WTC11 (cell line): ENCODE measurements around the gene SP2. TPM values are rescaled to one million over a fixed set of nuclear protein-coding genes. Genes with fewer than 3 reads are reported as not detected.

Experiments used
- FOXK1 ChIP-seq: sonication (generic); formaldehyde crosslinking; IDR thresholded peaks from 2 replicates; pipeline ENCODE4 v1.8.0; 2022; ENCODE audit warnings: mild to moderate bottlenecking, moderate library complexity, missing genetic modification reagents
- FOXP4 ChIP-seq: sonication (generic); formaldehyde crosslinking; IDR thresholded peaks from 2 replicates; pipeline ENCODE4 v1.8.0; 2022; ENCODE audit warnings: mild to moderate bottlenecking, missing genetic modification reagents
- GRHL2 ChIP-seq: fragments of 250-450 bp; sonication (Bioruptor Pico); IDR thresholded peaks from 2 replicates; pipeline ENCODE4 v1.8.0; 2022; ENCODE audit warnings: mild to moderate bottlenecking, moderate library complexity; ENCODE audit not compliant: insufficient replicate concordance, severe bottlenecking
- HMGA2 ChIP-seq: fragments of 250-450 bp; sonication (Bioruptor Pico); IDR thresholded peaks from 2 replicates; pipeline ENCODE4 v1.4.0; 2021; ENCODE audit warnings: mild to moderate bottlenecking, moderate library complexity
- IRF1 ChIP-seq: sonication (generic); formaldehyde crosslinking; IDR thresholded peaks from 2 replicates; pipeline ENCODE4 v1.8.0; 2023; ENCODE audit warnings: missing genetic modification reagents
- JAZF1 ChIP-seq: fragments of 250-450 bp; sonication (Bioruptor Pico); IDR thresholded peaks from 2 replicates; pipeline ENCODE4 v1.9.0; 2021; ENCODE audit warnings: moderate library complexity, mild to moderate bottlenecking, inconsistent platforms
- KAT7 ChIP-seq: sonication (generic); formaldehyde crosslinking; IDR thresholded peaks from 2 replicates; pipeline ENCODE4 v1.8.1; 2023; ENCODE audit warnings: missing genetic modification reagents, mild to moderate bottlenecking, borderline replicate concordance
- MYBL2 ChIP-seq: sonication (generic); formaldehyde crosslinking; IDR thresholded peaks from 2 replicates; pipeline ENCODE4 v1.8.1; 2023; ENCODE audit warnings: mild to moderate bottlenecking, moderate library complexity, missing genetic modification reagents
- NFE2L1 ChIP-seq: sonication (generic); formaldehyde crosslinking; IDR thresholded peaks from 2 replicates; pipeline ENCODE4 v1.8.1; 2023; ENCODE audit warnings: missing genetic modification reagents
- NFYB ChIP-seq: sonication (generic); formaldehyde crosslinking; conservative IDR thresholded peaks from 2 replicates; pipeline ENCODE4 v1.8.0; 2022; ENCODE audit warnings: low read depth, missing genetic modification reagents
- NR3C1 ChIP-seq: sonication (generic); formaldehyde crosslinking; conservative IDR thresholded peaks from 2 replicates; pipeline ENCODE4 v1.8.1; 2023; ENCODE audit warnings: low read depth, mild to moderate bottlenecking, missing genetic modification reagents
- OVOL2 ChIP-seq: fragments of 250-450 bp; sonication (Bioruptor Pico); IDR thresholded peaks from 2 replicates; pipeline ENCODE4 v1.9.0; 2021; ENCODE audit warnings: mild to moderate bottlenecking, borderline replicate concordance
- RORB ChIP-seq: fragments of 250-450 bp; sonication (Bioruptor Pico); IDR thresholded peaks from 2 replicates; pipeline ENCODE4 v1.9.0; 2021; ENCODE audit warnings: mild to moderate bottlenecking
- SMAD4 ChIP-seq: sonication (generic); formaldehyde crosslinking; IDR thresholded peaks from 2 replicates; pipeline ENCODE4 v1.8.0; 2022; ENCODE audit warnings: mild to moderate bottlenecking, missing genetic modification reagents
- SP1 ChIP-seq: sonication (generic); formaldehyde crosslinking; conservative IDR thresholded peaks from 2 replicates; pipeline ENCODE4 v1.8.1; 2022; ENCODE audit warnings: missing genetic modification reagents
- TP53 ChIP-seq: sonication (generic); formaldehyde crosslinking; IDR thresholded peaks from 2 replicates; pipeline ENCODE4 v1.8.1; 2023; ENCODE audit warnings: mild to moderate bottlenecking, missing genetic modification reagents
- USF2 ChIP-seq: sonication (generic); formaldehyde crosslinking; IDR thresholded peaks from 2 replicates; pipeline ENCODE4 v1.8.1; 2023; ENCODE audit warnings: mild to moderate bottlenecking, missing genetic modification reagents, moderate library complexity
- ZNF121 ChIP-seq: sonication (generic); formaldehyde crosslinking; IDR thresholded peaks from 2 replicates; pipeline ENCODE4 v1.8.0; 2023; ENCODE audit warnings: missing genetic modification reagents
- ZNF263 ChIP-seq: sonication (generic); formaldehyde crosslinking; IDR thresholded peaks from 2 replicates; pipeline ENCODE4 v1.8.1; 2022; ENCODE audit warnings: low read depth, mild to moderate bottlenecking, moderate library complexity, missing genetic modification reagents
- ZNF317 ChIP-seq: sonication (generic); formaldehyde crosslinking; IDR thresholded peaks from 2 replicates; pipeline ENCODE4 v1.8.1; 2023; ENCODE audit warnings: low read depth, mild to moderate bottlenecking, moderate library complexity, missing genetic modification reagents, borderline replicate concordance
- ZNF532 ChIP-seq: fragments of 250-450 bp; sonication (Bioruptor Pico); IDR thresholded peaks from 2 replicates; pipeline ENCODE4 v1.9.0; 2021; ENCODE audit warnings: mild to moderate bottlenecking, borderline replicate concordance
- ZNF671 ChIP-seq: fragments of 250-450 bp; sonication (Bioruptor Pico); IDR thresholded peaks from 2 replicates; pipeline ENCODE4 v1.8.0; 2021; ENCODE audit warnings: mild to moderate bottlenecking
- total RNA-seq: library from RNA; stranded (reverse); gene quantifications from 3 replicates; pipeline ENCODE4 v1.2.3, GENCODE V29; 2021
- TF ChIP-seq, protein P1 (sequence below): fragments of 250-450 bp; sonication (Bioruptor Pico); IDR thresholded peaks from 2 replicates; pipeline ENCODE4 v1.9.0; 2021; ENCODE audit warnings: moderate library complexity, mild to moderate bottlenecking, inconsistent platforms, borderline replicate concordance
- TF ChIP-seq, protein P2 (sequence below): fragments of 250-450 bp; sonication (Bioruptor Pico); IDR thresholded peaks from 2 replicates; pipeline ENCODE4 v1.9.0; 2021; ENCODE audit warnings: mild to moderate bottlenecking
- TF ChIP-seq, protein P3 (sequence below): sonication (generic); formaldehyde crosslinking; IDR thresholded peaks from 2 replicates; pipeline ENCODE4 v1.8.0; 2022; ENCODE audit warnings: missing genetic modification reagents
- TF ChIP-seq, protein P4 (sequence below): sonication (generic); formaldehyde crosslinking; IDR thresholded peaks from 2 replicates; pipeline ENCODE4 v1.8.1; 2023; ENCODE audit warnings: mild to moderate bottlenecking, missing genetic modification reagents

SP2 gene
- total RNA-seq, 1 experiment from 2014 or later: 9.9 TPM

DNA sequence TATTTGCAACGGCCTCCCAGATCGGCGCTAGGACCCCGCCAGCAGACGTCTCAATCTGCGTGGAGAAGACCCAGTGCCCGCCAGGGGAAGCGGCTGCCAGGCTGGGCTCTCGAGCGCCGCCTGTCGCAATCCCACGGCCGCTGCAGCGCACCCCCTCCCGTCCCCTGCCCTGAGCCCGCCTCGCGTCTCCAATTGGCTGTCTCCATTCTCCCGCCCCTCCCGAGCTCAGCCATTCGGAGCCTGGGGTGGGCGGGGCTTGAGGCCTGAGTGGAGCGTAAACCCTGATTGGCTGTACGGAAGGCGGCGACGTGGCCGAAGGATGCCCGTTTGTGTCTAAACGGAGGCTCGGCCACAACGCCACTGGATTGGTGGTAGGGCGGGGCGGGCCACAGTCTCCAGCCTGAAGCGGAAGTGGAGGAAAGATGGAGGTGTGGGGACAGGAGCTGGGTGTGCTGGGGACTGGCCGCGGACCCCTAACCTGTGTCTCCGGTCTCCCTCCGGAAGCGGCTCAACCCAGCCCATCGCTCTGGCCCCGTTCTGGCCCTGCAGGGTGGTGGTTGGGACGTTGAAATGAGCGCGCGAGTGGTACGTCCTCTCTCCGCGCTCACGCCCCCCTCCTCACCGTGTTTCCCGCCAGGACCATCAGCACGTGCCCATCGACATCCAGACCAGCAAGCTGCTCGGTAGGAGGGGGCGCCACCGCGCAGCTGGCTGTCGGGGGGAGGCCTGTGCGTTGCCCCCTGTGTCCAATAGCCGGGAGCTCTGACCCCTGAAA is 74.9 kb downstream of the SP2 start, which contains the start of gene CDK5RAP3 (continued):
- TF ChIP-seq, protein P1, sequence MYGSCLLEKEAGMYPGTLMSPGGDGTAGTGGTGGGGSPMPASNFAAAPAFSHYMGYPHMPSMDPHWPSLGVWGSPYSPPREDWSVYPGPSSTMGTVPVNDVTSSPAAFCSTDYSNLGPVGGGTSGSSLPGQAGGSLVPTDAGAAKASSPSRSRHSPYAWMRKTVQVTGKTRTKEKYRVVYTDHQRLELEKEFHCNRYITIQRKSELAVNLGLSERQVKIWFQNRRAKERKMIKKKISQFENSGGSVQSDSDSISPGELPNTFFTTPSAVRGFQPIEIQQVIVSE: no peak
- no peak for TF ChIP-seq NR3C1
- TF ChIP-seq MYBL2: peak; percentile 96
- no peak for TF ChIP-seq JAZF1 (CRISPR knock-in tag)
- TF ChIP-seq IRF1 (CRISPR knock-in tag): peak; percentile 97
- TF ChIP-seq NFYB (CRISPR knock-in tag): peak; percentile 89
- peak; percentile 69 for TF ChIP-seq USF2 (CRISPR knock-in tag)
- TF ChIP-seq HMGA2 (CRISPR knock-in tag): no peak
- TF ChIP-seq TP53 (CRISPR knock-in tag): peak; percentile 85
- peak; percentile 95 for TF ChIP-seq SP1 (CRISPR knock-in tag)
- TF ChIP-seq GRHL2 (CRISPR knock-in tag): no peak
- peak; percentile 87 for TF ChIP-seq FOXK1
- TF ChIP-seq NFE2L1 (CRISPR knock-in tag): peak; percentile 98
- TF ChIP-seq, protein P2, sequence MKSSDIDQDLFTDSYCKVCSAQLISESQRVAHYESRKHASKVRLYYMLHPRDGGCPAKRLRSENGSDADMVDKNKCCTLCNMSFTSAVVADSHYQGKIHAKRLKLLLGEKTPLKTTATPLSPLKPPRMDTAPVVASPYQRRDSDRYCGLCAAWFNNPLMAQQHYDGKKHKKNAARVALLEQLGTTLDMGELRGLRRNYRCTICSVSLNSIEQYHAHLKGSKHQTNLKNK (CRISPR knock-in tag): no peak
- TF ChIP-seq ZNF263 (CRISPR knock-in tag): no peak
- TF ChIP-seq RORB (CRISPR knock-in tag): no peak
- TF ChIP-seq ZNF671 (CRISPR knock-in tag): no peak
- TF ChIP-seq, protein P3, sequence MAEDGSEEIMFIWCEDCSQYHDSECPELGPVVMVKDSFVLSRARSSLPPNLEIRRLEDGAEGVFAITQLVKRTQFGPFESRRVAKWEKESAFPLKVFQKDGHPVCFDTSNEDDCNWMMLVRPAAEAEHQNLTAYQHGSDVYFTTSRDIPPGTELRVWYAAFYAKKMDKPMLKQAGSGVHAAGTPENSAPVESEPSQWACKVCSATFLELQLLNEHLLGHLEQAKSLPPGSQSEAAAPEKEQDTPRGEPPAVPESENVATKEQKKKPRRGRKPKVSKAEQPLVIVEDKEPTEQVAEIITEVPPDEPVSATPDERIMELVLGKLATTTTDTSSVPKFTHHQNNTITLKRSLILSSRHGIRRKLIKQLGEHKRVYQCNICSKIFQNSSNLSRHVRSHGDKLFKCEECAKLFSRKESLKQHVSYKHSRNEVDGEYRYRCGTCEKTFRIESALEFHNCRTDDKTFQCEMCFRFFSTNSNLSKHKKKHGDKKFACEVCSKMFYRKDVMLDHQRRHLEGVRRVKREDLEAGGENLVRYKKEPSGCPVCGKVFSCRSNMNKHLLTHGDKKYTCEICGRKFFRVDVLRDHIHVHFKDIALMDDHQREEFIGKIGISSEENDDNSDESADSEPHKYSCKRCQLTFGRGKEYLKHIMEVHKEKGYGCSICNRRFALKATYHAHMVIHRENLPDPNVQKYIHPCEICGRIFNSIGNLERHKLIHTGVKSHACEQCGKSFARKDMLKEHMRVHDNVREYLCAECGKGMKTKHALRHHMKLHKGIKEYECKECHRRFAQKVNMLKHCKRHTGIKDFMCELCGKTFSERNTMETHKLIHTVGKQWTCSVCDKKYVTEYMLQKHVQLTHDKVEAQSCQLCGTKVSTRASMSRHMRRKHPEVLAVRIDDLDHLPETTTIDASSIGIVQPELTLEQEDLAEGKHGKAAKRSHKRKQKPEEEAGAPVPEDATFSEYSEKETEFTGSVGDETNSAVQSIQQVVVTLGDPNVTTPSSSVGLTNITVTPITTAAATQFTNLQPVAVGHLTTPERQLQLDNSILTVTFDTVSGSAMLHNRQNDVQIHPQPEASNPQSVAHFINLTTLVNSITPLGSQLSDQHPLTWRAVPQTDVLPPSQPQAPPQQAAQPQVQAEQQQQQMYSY (CRISPR knock-in tag): peak; percentile 70
- peak; percentile 95 for TF ChIP-seq KAT7 (CRISPR knock-in tag)
- TF ChIP-seq SMAD4 (CRISPR knock-in tag): peak; percentile 89
- TF ChIP-seq, protein P4, sequence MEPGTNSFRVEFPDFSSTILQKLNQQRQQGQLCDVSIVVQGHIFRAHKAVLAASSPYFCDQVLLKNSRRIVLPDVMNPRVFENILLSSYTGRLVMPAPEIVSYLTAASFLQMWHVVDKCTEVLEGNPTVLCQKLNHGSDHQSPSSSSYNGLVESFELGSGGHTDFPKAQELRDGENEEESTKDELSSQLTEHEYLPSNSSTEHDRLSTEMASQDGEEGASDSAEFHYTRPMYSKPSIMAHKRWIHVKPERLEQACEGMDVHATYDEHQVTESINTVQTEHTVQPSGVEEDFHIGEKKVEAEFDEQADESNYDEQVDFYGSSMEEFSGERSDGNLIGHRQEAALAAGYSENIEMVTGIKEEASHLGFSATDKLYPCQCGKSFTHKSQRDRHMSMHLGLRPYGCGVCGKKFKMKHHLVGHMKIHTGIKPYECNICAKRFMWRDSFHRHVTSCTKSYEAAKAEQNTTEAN (CRISPR knock-in tag): peak; percentile 93
- TF ChIP-seq ZNF532 (CRISPR knock-in tag): no peak; the same call in 1 of the 2 replicates
- no peak for TF ChIP-seq ZNF121 (CRISPR knock-in tag)
- no peak for TF ChIP-seq OVOL2 (CRISPR knock-in tag)
- no peak for TF ChIP-seq ZNF317 (CRISPR knock-in tag)
- peak; percentile 93 for TF ChIP-seq FOXP4 (CRISPR knock-in tag)
